ENCODE data around the gene PCBP2.

GRCh38 chr12:53484686-53485575 is 33.0 kb downstream of the PCBP2 start:
- TF ChIP-seq REST (IDR thresholded peaks at IDR 0.05; ENCODE audit: insufficient read depth in 1 of 2, low read depth in 2 of 2, low read length in 2 of 2) (no peak), SIN3A (IDR thresholded peaks at IDR 0.05; ENCODE audit: borderline replicate concordance, insufficient read depth, low read length) (no peak)
